Neural progenitor cell (in vitro differentiated cells): ENCODE data around the gene THBD. TPM values are rescaled to one million over a fixed set of nuclear protein-coding genes. Genes with fewer than 3 reads are reported as not detected.

ENCODE experiments used
- DNase-seq: peaks from one replicate; pipeline ENCODE4 v3.0.0-alpha.2; 2016; ENCODE audit warnings: low spot score
- H2AFZ ChIP-seq: fragments of 200-600 bp; sonication (generic); replicated peaks from 2 replicates; pipeline ENCODE4 v1.6.1; 2016; ENCODE audit warnings: antibody characterized with exemption
- H3F3A ChIP-seq: fragments of 200-600 bp; sonication (generic); 2 replicates; pipeline ENCODE4 v1.6.1; 2016; ENCODE audit warnings: antibody characterized with exemption, low read depth
- H3K27ac ChIP-seq: fragments of 200-600 bp; sonication (generic); 2 replicates; pipeline ENCODE4 v1.5.1; 2016; ENCODE audit warnings: mild to moderate bottlenecking
- H3K27me3 ChIP-seq: fragments of 200-600 bp; sonication (generic); 2 replicates; pipeline ENCODE4 v1.6.1; 2016; ENCODE audit warnings: mild to moderate bottlenecking, moderate library complexity
- H3K36me3 ChIP-seq: fragments of 200-600 bp; sonication (generic); 2 replicates; pipeline ENCODE4 v1.5.1; 2016
- H3K4me1 ChIP-seq: fragments of 200-600 bp; sonication (generic); 2 replicates; pipeline ENCODE4 v1.6.1; 2016; ENCODE audit warnings: mixed run types
- H3K4me2 ChIP-seq: fragments of 200-600 bp; sonication (generic); 2 replicates; pipeline ENCODE4 v1.6.1; 2016
- H3K4me3 ChIP-seq: fragments of 200-600 bp; sonication (generic); 2 replicates; pipeline ENCODE4 v1.5.1; 2016
- H3K79me2 ChIP-seq: fragments of 200-600 bp; sonication (generic); 2 replicates; pipeline ENCODE4 v1.6.1; 2016; ENCODE audit warnings: low read depth
- H3K9ac ChIP-seq: fragments of 200-600 bp; sonication (generic); 2 replicates; pipeline ENCODE4 v1.6.1; 2016
- H3K9me3 ChIP-seq: fragments of 200-600 bp; sonication (generic); 2 replicates; pipeline ENCODE4 v1.5.1; 2016; ENCODE audit warnings: low read depth
- H4K20me1 ChIP-seq: fragments of 200-600 bp; sonication (generic); 2 replicates; pipeline ENCODE4 v1.6.1; 2016; ENCODE audit warnings: low read depth
- H3K27ac Mint-ChIP-seq: 3 replicates; pipeline ENCODE4 v1.8.0; 2021; ENCODE audit warnings: mixed read lengths
- H3K27me3 Mint-ChIP-seq: 2 replicates; pipeline ENCODE4 v1.8.0; 2022; ENCODE audit warnings: low read depth, mild to moderate bottlenecking, inconsistent platforms, moderate library complexity, mixed read lengths; ENCODE audit not compliant: insufficient read depth
- H3K36me3 Mint-ChIP-seq: 3 replicates; pipeline ENCODE4 v1.8.0; 2021; ENCODE audit warnings: mixed read lengths
- H3K4me1 Mint-ChIP-seq: 3 replicates; pipeline ENCODE4 v1.8.0; 2021; ENCODE audit warnings: mixed read lengths
- H3K4me3 Mint-ChIP-seq: 3 replicates; pipeline ENCODE4 v1.8.0; 2021; ENCODE audit warnings: mild to moderate bottlenecking, moderate library complexity, mixed read lengths
- H3K9me3 Mint-ChIP-seq: 3 replicates; pipeline ENCODE4 v1.8.0; 2020; ENCODE audit warnings: mixed read lengths
- CTCF ChIP-seq: fragments of 200-600 bp; sonication (generic); IDR thresholded peaks from 2 replicates; pipeline ENCODE4 v1.5.1; 2017; ENCODE audit warnings: antibody characterized with exemption, mild to moderate bottlenecking
- EZH2 ChIP-seq: fragments of 200-600 bp; sonication (generic); IDR thresholded peaks from 2 replicates; pipeline ENCODE4 v1.6.1; 2017; ENCODE audit warnings: antibody characterized with exemption, mild to moderate bottlenecking, moderate library complexity
- EZH2phosphoT487 ChIP-seq: fragments of 200-600 bp; sonication (generic); IDR thresholded peaks from 2 replicates; pipeline ENCODE4 v1.6.1; 2017; ENCODE audit warnings: antibody characterized with exemption
- total RNA-seq: library from RNA; depleted of rRNA; stranded (reverse); fragments of >200 nt; gene quantifications from 2 replicates; pipeline ENCODE4 v1.2.3, GENCODE V29; 2015; ENCODE audit warnings: low replicate concordance

THBD gene
- total RNA-seq, 1 donor from 2014 or later, result 0.15 TPM

- no peak for TF ChIP-seq CTCF
- no peak for TF ChIP-seq EZH2
- TF ChIP-seq EZH2phosphoT487, result no peak
- H3K4me1 Mint-ChIP-seq, result peaks cover 2% of the 10 kb centered on the region
These were observed 30.1 kb downstream of the THBD start for GRCh38 chr20:23019403-23019802.

GRCh38 chr20:23018941-23019340 is 30.5 kb downstream of the THBD start:
- Histone ChIP-seq H3K9me3 (no peaks in the 10 kb centered on the region), H3F3A (no peaks in the 10 kb centered on the region), H3K4me2 (no peak overlapping the region), H2AFZ (no peak overlapping the region), H4K20me1 (no peaks in the 10 kb centered on the region), H3K36me3 (no peaks in the 10 kb centered on the region), H3K79me2 (no peaks in the 10 kb centered on the region), H3K27me3 (no peaks in the 10 kb centered on the region), H3K4me3 (no peak overlapping the region), H3K9ac (no peak overlapping the region), H3K4me1 (peaks cover 20% of the 10 kb centered on the region), H3K27ac (no peak overlapping the region)
- H3K9me3 Mint-ChIP-seq, result no peaks in the 10 kb centered on the region
- H3K36me3 Mint-ChIP-seq, result no peaks in the 10 kb centered on the region
- DNase-seq, result no peak
- H3K27me3 Mint-ChIP-seq, result peaks cover 5% of the 10 kb centered on the region
- H3K4me3 Mint-ChIP-seq, result no peak overlapping the region
- no peak overlapping the region for H3K27ac Mint-ChIP-seq
- TF ChIP-seq EZH2, result no peak
- H3K4me1 Mint-ChIP-seq, result peaks cover 2% of the 10 kb centered on the region

More at GRCh38 chr20:23019403-23019802, 30.1 kb downstream of the THBD start:
- H3K27ac Mint-ChIP-seq, result no peak overlapping the region
- H3K36me3 Mint-ChIP-seq, result no peaks in the 10 kb centered on the region
- Histone ChIP-seq H3K27me3 (no peaks in the 10 kb centered on the region), H4K20me1 (no peaks in the 10 kb centered on the region), H3K9me3 (no peaks in the 10 kb centered on the region), H3F3A (no peaks in the 10 kb centered on the region), H3K4me2 (no peak overlapping the region), H3K36me3 (no peaks in the 10 kb centered on the region), H2AFZ (no peak overlapping the region), H3K27ac (no peak overlapping the region), H3K9ac (no peak overlapping the region), H3K4me3 (no peak overlapping the region), H3K4me1 (peaks cover 20% of the 10 kb centered on the region), H3K79me2 (no peaks in the 10 kb centered on the region)
- H3K4me3 Mint-ChIP-seq, result no peak overlapping the region
- peaks cover 5% of the 10 kb centered on the region for H3K27me3 Mint-ChIP-seq
- H3K9me3 Mint-ChIP-seq, result no peaks in the 10 kb centered on the region
- no peak for DNase-seq

GRCh38 chr20:23018432-23018831 is 31.0 kb downstream of the THBD start:
- H3K4me1 ChIP-seq, result peaks cover 20% of the 10 kb centered on the region
- H3K36me3 ChIP-seq, result no peaks in the 10 kb centered on the region
- no peaks in the 10 kb centered on the region for H3F3A ChIP-seq
- no peaks in the 10 kb centered on the region for H3K36me3 Mint-ChIP-seq
- no peaks in the 10 kb centered on the region for H3K9me3 Mint-ChIP-seq
- H3K27ac ChIP-seq, result no peak overlapping the region
- TF ChIP-seq EZH2phosphoT487 (no peak), EZH2 (no peak), CTCF (no peak)
- H3K9ac ChIP-seq, result no peak overlapping the region
- H3K4me1 Mint-ChIP-seq, result peaks cover 2% of the 10 kb centered on the region
- no peak overlapping the region for H3K27ac Mint-ChIP-seq
- H3K4me3 ChIP-seq, result no peak overlapping the region
- no peaks in the 10 kb centered on the region for H3K79me2 ChIP-seq
- no peak overlapping the region for H2AFZ ChIP-seq
- DNase-seq, result no peak
- no peaks in the 10 kb centered on the region for H3K9me3 ChIP-seq
- no peaks in the 10 kb centered on the region for H4K20me1 ChIP-seq
- peaks cover 7% of the 10 kb centered on the region for H3K27me3 Mint-ChIP-seq
- H3K4me2 ChIP-seq, result no peak overlapping the region
- no peak overlapping the region for H3K4me3 Mint-ChIP-seq
- H3K27me3 ChIP-seq, result no peaks in the 10 kb centered on the region

GRCh38 chr20:23017516-23017915 is 32.0 kb downstream of the THBD start:
- no peak overlapping the region for H3K27ac ChIP-seq
- H3K9me3 ChIP-seq, result no peaks in the 10 kb centered on the region
- Mint-ChIP-seq H3K27ac (no peak overlapping the region), H3K4me1 (no peaks in the 10 kb centered on the region), H3K9me3 (no peaks in the 10 kb centered on the region), H3K4me3 (no peak overlapping the region), H3K36me3 (no peaks in the 10 kb centered on the region), H3K27me3 (peaks cover 10% of the 10 kb centered on the region)
- TF ChIP-seq EZH2phosphoT487 (no peak), EZH2 (no peak), CTCF (no peak)
- H3K79me2 ChIP-seq, result no peaks in the 10 kb centered on the region
- no peak overlapping the region for H3K9ac ChIP-seq
- H3K4me1 ChIP-seq, result peaks cover 20% of the 10 kb centered on the region
- H3K27me3 ChIP-seq, result no peaks in the 10 kb centered on the region
- H2AFZ ChIP-seq, result no peak overlapping the region
- no peaks in the 10 kb centered on the region for H4K20me1 ChIP-seq
- DNase-seq, result no peak
- no peaks in the 10 kb centered on the region for H3F3A ChIP-seq
- H3K4me2 ChIP-seq, result no peak overlapping the region
- H3K4me3 ChIP-seq, result no peak overlapping the region
- H3K36me3 ChIP-seq, result no peaks in the 10 kb centered on the region
